Esophagus muscularis mucosa (tissue), 3 donors: Measurements from ENCODE around the gene TFAM.
A peak's percentile ranks its signal among the peaks of the same experiment; 100 is the strongest.

Source experiments
- POLR2A ChIP-seq: fragments of 450-650 bp; IDR thresholded peaks from one replicate; pipeline ENCODE4 v1.6.1; 2017; ENCODE audit warnings: antibody characterized with exemption, moderate library complexity, mild to moderate bottlenecking, low read depth
- POLR2AphosphoS5 ChIP-seq, 2 donors: sonication (generic); formaldehyde crosslinking; IDR thresholded peaks; one replicate each; pipeline ENCODE4 v1.6.1; 2017; ENCODE audit warnings: antibody characterized with exemption in 2 of 2
- TF ChIP-seq, protein P1 (sequence below), 3 experiments: fragments of 200-600 bp in 2 of 3; fragments of 450-650 bp in 1 of 3; sonication (generic) in 2 of 3; IDR thresholded peaks; one replicate each; pipeline ENCODE4 v1.5.1; 2017 to 2019; ENCODE audit warnings: antibody characterized with exemption in 3 of 3, mild to moderate bottlenecking in 2 of 3, moderate library complexity in 1 of 3

DNA sequence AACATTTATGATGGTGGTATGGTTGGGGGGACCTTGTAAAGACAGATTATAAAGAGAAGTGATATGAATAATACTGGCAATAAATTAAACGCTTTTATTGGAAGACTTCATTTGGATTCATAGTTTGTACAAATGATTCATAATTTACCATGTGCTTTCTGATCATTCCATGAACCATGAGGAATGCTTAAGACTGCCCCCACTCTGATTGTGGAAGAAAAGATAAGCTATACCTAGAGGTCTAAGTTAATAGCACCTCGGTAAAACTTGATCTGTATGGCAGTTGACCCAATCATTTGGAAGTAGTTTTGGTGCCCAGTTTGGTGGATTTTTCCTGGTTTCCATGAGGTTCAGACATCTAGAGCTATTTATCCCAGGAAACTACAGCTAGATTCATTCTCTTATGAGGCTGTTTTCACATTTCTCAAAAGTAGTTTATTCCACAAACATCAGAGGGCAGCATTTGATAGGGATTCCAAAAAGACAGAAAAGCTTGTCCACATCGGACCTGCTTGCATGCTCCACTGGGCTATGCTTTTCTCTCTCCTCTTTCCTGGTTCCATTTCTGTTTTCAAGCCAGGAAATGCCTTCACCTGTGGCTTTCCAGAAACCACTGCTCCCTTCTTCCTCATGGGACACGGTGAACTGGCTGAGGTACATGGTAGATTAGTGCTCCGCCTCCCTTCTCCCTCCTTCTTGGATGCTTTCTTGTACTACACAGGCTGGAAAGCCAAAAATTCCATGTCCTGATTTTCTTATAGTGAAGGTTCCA is 29.2 kb downstream of the TFAM start:
- TF ChIP-seq POLR2A (no peak), POLR2AphosphoS5 (IDR thresholded peaks at IDR 0.05) (no peak)
- TF ChIP-seq, protein P1, sequence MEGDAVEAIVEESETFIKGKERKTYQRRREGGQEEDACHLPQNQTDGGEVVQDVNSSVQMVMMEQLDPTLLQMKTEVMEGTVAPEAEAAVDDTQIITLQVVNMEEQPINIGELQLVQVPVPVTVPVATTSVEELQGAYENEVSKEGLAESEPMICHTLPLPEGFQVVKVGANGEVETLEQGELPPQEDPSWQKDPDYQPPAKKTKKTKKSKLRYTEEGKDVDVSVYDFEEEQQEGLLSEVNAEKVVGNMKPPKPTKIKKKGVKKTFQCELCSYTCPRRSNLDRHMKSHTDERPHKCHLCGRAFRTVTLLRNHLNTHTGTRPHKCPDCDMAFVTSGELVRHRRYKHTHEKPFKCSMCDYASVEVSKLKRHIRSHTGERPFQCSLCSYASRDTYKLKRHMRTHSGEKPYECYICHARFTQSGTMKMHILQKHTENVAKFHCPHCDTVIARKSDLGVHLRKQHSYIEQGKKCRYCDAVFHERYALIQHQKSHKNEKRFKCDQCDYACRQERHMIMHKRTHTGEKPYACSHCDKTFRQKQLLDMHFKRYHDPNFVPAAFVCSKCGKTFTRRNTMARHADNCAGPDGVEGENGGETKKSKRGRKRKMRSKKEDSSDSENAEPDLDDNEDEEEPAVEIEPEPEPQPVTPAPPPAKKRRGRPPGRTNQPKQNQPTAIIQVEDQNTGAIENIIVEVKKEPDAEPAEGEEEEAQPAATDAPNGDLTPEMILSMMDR (IDR thresholded peaks at IDR 0.05): peak; percentile 26 to 44 (median 43)
